DND-41 (cell line): ENCODE results near the gene POLA1.

Experiments used
- CTCF ChIP-seq: IDR thresholded peaks from 2 replicates; pipeline ENCODE4 v1.5.1; 2012; ENCODE audit warnings: borderline replicate concordance, low read length, moderate library complexity, mild to moderate bottlenecking; ENCODE audit not compliant: poor library complexity, severe bottlenecking; ENCODE audit errors: extremely low read depth
- EZH2 ChIP-seq: IDR thresholded peaks from 3 replicates; pipeline ENCODE4 v1.6.1; 2012; ENCODE audit warnings: borderline replicate concordance, low read depth, mild to moderate bottlenecking, moderate library complexity, low read length, inconsistent platforms; ENCODE audit not compliant: severe bottlenecking

DNA sequence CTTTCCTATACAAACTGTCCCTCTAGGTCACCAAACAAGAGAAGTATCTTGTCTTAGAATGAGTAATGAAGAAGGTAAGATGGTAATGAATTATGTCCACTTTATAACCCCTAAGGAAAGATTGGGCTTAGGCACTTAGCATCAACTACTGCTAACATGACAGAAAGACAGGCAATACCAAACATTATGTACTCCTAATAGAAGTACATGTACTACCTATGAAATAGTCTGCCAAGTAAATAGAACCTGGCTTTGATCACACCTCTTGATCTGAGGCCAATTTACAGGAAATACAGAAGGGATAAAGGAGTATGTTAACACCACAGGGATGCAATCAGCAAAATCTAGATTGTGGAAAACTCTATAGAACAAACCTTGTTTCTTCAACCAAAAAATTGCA, 32.4 kb upstream of the POLA1 start:
- TF ChIP-seq CTCF (no peak), EZH2 (no peak)
